ENCODE data around the gene WDR90.

DNA sequence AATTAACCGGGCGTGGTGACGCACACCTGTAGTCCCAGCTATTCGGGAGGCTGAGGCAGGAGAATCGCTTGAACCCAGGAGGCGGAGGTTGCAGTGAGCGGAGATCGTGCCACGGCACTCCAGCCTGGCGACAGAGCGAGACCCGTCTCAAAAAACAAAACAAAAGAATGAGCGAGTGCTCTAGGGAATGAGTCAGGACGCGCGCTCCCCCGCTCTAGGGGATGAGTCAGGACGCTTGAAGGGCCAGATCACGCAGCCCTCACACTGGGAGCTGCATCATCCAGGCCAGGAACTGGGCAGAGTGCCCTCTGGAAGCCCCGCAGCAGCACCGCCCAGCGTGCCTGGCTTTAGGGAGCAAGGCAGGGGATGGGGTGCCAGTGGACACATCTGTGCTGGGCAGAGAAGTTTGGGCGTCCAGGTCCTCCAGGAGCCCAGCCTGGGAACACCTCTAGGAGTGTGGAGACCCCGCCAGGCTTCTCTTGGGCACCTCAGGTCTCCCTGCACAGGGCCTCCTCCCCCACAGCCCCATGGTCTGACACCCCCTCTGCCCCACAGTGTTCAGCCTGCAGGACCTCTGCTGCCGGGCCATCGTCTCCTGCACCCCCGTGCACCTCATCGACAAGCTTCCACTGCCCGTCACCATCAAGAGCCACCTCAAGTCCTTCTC lies 22.2 kb upstream of the WDR90 start:
- no peak for TF ChIP-seq POLR2A (IDR thresholded peaks at IDR 0.05)
- TF ChIP-seq, protein P1, sequence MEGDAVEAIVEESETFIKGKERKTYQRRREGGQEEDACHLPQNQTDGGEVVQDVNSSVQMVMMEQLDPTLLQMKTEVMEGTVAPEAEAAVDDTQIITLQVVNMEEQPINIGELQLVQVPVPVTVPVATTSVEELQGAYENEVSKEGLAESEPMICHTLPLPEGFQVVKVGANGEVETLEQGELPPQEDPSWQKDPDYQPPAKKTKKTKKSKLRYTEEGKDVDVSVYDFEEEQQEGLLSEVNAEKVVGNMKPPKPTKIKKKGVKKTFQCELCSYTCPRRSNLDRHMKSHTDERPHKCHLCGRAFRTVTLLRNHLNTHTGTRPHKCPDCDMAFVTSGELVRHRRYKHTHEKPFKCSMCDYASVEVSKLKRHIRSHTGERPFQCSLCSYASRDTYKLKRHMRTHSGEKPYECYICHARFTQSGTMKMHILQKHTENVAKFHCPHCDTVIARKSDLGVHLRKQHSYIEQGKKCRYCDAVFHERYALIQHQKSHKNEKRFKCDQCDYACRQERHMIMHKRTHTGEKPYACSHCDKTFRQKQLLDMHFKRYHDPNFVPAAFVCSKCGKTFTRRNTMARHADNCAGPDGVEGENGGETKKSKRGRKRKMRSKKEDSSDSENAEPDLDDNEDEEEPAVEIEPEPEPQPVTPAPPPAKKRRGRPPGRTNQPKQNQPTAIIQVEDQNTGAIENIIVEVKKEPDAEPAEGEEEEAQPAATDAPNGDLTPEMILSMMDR (IDR thresholded peaks at IDR 0.05): no peak
